ENCODE results near the gene INPP5D. TPM values are rescaled to one million over a fixed set of nuclear protein-coding genes. Genes with fewer than 3 reads are reported as not detected.
A peak's percentile ranks its signal among the peaks of the same experiment; 100 is the strongest.

INPP5D gene
- polyA plus RNA-seq, 2 of the 4 experiments (the other 2 are of a cell fraction), result 0.26 to 0.53 TPM

- ChIA-PET CTCF (no interaction called here), POLR2A (no interaction called here)
- no peak overlapping the region for H3K27ac ChIP-seq
- FAIRE-seq, result no peak
- no peak for TF ChIP-seq SMC3 (IDR thresholded peaks at IDR 0.05)
- TF ChIP-seq EHMT2 (IDR thresholded peaks at IDR 0.05; ENCODE audit: low read depth), result no peak
- TF ChIP-seq CHD4 (IDR thresholded peaks at IDR 0.05; ENCODE audit: borderline replicate concordance), result no peak
- no peak for DNase-seq (ENCODE audit: low read depth in 1 of 2, low spot score in 1 of 2)
- 82% methylated on average over 15 of the region's 15 CpGs for WGBS (ENCODE audit: missing lambda C conversion rate)
- ATAC-seq, result no peak
- no peak overlapping the region for H3K4me3 ChIP-seq
- peaks cover 19% of the 10 kb centered on the region for H3K4me1 ChIP-seq
- no peak overlapping the region for H3K4me2 ChIP-seq
- no peaks in the 10 kb centered on the region for H3K9me3 ChIP-seq
Observed at GRCh38 chr2:233213011-233213410, 152.9 kb downstream of the INPP5D start.

DNA sequence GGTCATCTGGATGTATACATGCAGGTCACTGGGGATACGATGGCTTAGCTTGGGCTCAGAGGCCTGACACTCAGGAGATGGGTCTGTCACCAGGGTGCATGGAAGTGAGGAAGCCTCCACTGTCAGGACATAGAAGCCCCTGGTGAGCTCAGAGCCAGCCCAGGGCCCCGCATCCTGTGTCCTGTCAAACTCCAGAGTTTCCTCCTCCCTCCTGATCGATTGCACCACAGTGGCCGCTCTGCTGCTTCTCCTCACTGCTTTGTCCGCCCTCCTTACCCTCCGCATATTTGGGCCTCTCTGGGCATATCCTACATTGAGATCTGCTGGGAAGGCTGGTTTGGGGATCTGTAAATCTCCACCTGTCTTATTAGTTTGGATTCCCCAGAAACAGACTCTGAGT lies 153.8 kb downstream of the INPP5D start:
- Histone ChIP-seq H3K9me3 (no peaks in the 10 kb centered on the region), H3K4me2 (no peak overlapping the region), H3K27ac (no peak overlapping the region), H3K4me3 (no peak overlapping the region), H3K4me1 (peaks cover 9% of the 10 kb centered on the region)
- WGBS (ENCODE audit: missing lambda C conversion rate), result 90% methylated on average over 6 of the region's 6 CpGs
- ChIA-PET POLR2A (no interaction called here), CTCF (no interaction called here)
- no peak for ATAC-seq
- FAIRE-seq, result no peak
- no peak for DNase-seq (ENCODE audit: low read depth in 1 of 2, low spot score in 1 of 2)
- TF ChIP-seq POLR2A (IDR thresholded peaks at IDR 0.05; ENCODE audit: low read length) (no peak), EHF (CRISPR knock-in tag; IDR thresholded peaks at IDR 0.05) (no peak), NPAS2 (CRISPR knock-in tag; IDR thresholded peaks at IDR 0.05; ENCODE audit: borderline replicate concordance) (no peak)
- TF ChIP-seq, protein P1, sequence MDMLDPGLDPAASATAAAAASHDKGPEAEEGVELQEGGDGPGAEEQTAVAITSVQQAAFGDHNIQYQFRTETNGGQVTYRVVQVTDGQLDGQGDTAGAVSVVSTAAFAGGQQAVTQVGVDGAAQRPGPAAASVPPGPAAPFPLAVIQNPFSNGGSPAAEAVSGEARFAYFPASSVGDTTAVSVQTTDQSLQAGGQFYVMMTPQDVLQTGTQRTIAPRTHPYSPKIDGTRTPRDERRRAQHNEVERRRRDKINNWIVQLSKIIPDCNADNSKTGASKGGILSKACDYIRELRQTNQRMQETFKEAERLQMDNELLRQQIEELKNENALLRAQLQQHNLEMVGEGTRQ (IDR thresholded peaks at IDR 0.05), result no peak

- DNase-seq (ENCODE audit: low read depth in 1 of 2, low spot score in 1 of 2), result peak in 1 of 2 experiments; percentile 53
- CTCF ChIA-PET, result interaction anchor here (1.3 to 1.4 kb wide), 2 partner anchors 8 to 164 kb away, joined by 3 to 8 read pairs; no protein-coding TSS in a partner anchor
- ATAC-seq, result peak in 1 of 2 experiments; percentile 36; a peak in 2 of 6 replicates
- Histone ChIP-seq H3K27ac (no peak overlapping the region), H3K4me3 (no peak overlapping the region), H3K9me3 (no peaks in the 10 kb centered on the region), H3K4me1 (peaks cover 8% of the 10 kb centered on the region; the same call in 1 of the 3 replicates), H3K4me2 (no peak overlapping the region)
- FAIRE-seq, result no peak
- 58% methylated on average over 8 of the region's 8 CpGs for WGBS (ENCODE audit: missing lambda C conversion rate)
- POLR2A ChIA-PET, result no interaction called here
- TF ChIP-seq CEBPB (IDR thresholded peaks at IDR 0.05) (peak in 1 of 2 experiments; percentile 11; a peak in 1 of 4 replicates), ESRRA (IDR thresholded peaks at IDR 0.05; ENCODE audit: borderline replicate concordance, low read length) (no peak)
Observed at GRCh38 chr2:233217892-233218377, 157.8 kb downstream of the INPP5D start.

- H3K27ac ChIP-seq, result no peak overlapping the region
- FAIRE-seq, result no peak
- H3K4me2 ChIP-seq, result no peak overlapping the region
- ATAC-seq, result no peak
- TF ChIP-seq EP300 (IDR thresholded peaks at IDR 0.05) (no peak), HEYL (CRISPR knock-in tag; IDR thresholded peaks at IDR 0.05) (no peak), REST (IDR thresholded peaks at IDR 0.05) (no peak), CEBPB (IDR thresholded peaks at IDR 0.05) (no peak), HOXA7 (CRISPR knock-in tag; IDR thresholded peaks at IDR 0.05) (no peak), MAFK (IDR thresholded peaks at IDR 0.05; ENCODE audit: partially characterized antibody) (no peak), POLR2A (IDR thresholded peaks at IDR 0.05; ENCODE audit: low read length) (no peak), NR3C1 (IDR thresholded peaks at IDR 0.05) (no peak), ZFP36 (IDR thresholded peaks at IDR 0.05; ENCODE audit: borderline replicate concordance, partially characterized antibody) (no peak), FOXS1 (CRISPR knock-in tag; IDR thresholded peaks at IDR 0.05) (no peak), CTCF (IDR thresholded peaks at IDR 0.05) (no peak)
- ChIA-PET POLR2A (no interaction called here), CTCF (interaction anchor here (0.6 to 1.4 kb wide), 3 partner anchors 9 to 165 kb away, joined by 3 to 8 read pairs (median 3); no protein-coding TSS in a partner anchor)
- peaks cover 8% of the 10 kb centered on the region; the same call in 1 of the 3 replicates for H3K4me1 ChIP-seq
- 75% methylated on average over 5 of the region's 6 CpGs for WGBS (ENCODE audit: missing lambda C conversion rate)
- DNase-seq (ENCODE audit: low read depth in 1 of 2, low spot score in 1 of 2), result no peak
- no peak overlapping the region for H3K4me3 ChIP-seq
- no peaks in the 10 kb centered on the region for H3K9me3 ChIP-seq
Observed at GRCh38 chr2:233218836-233219235, 158.7 kb downstream of the INPP5D start.

Measured in A549 (cell line).